NK-92 (cell line): ENCODE results near the gene NPM1.
"Not testable (repeated sequence)": the region's sequence is repeated elsewhere in the genome, so short reads cannot be mapped to it uniquely, and the experiment has no call there.

Experiments used
- DNase-seq: peaks from one replicate; lab custom pipeline; 2025; ENCODE audit not compliant: unreplicated experiment; lab: John Stamatoyannopoulos, UW

NPM1 gene

DNA sequence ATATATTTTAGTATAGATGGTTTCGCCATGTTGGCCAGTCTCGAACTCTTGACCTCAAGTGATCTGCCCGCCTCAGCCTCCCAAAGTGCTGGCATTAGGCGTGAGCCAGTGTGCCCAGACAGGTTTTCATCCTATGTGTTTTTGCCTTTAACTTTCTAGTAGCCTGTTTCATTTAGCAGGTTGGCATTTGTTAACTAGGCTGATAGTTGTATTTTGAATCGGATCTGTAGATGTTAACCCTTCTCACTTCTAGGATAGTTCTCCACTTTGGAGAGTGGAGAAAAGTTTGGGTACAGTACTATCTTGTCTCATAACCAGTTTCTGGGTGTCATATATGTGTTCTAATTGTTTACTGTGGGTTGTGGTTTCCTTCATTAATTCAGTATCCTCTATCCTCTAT lies 24.5 kb downstream of the NPM1 start:
- no peak for DNase-seq

DNA sequence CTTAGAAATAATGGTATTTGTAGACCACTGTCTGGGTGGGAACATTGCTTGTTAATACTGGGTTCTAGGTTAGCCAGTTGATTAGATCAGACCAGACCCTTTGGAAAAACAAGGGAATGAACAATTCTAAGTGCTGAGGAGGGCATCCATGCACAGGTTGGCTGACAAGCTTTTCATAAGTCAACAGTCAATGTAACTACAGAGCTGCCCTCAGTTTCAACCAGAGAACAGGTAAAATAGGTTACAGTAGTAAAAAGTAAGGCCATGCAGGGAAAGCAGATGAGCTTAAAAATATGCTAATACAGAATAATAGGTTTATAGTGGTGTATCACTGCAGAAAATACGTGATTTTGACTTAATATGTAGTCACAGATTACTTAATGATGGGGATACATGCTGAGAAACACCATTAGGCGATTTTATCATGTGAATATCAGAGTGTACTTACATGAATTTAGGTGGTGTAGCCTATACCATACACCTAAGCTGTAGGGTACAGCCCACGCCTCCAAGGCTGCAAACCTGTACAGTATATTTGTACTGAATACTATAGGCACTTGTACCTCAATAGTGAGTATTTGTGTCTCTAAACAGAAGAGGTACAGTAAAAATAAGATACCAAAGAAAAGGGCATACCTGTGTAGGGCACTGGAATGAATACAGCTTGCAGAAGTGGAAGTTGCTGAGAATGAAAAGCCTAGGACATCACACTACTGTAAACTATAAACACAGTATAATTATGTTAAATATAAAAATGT lies 25.7 kb downstream of the NPM1 start:
- DNase-seq = no peak

DNA sequence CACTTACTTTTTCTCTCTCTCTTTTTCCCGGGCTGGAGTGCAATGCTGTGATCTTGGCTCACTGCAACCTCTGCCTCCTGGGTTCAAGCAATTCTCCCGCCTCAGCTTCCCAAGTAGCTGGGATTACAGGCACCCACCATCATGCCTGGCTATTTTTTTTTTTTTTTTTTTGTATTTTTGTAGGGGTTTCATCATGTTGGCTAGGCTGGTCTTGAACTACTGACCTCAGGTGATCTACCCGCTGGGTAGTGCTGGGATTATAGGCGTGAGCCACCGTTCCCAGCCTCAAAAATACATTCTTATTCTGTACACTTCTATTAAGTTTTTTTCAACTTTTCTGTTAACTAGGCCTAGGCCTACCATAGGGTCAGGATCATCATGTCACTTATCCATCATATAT lies 26.3 kb downstream of the NPM1 start:
- not testable (repeated sequence) for DNase-seq

DNA sequence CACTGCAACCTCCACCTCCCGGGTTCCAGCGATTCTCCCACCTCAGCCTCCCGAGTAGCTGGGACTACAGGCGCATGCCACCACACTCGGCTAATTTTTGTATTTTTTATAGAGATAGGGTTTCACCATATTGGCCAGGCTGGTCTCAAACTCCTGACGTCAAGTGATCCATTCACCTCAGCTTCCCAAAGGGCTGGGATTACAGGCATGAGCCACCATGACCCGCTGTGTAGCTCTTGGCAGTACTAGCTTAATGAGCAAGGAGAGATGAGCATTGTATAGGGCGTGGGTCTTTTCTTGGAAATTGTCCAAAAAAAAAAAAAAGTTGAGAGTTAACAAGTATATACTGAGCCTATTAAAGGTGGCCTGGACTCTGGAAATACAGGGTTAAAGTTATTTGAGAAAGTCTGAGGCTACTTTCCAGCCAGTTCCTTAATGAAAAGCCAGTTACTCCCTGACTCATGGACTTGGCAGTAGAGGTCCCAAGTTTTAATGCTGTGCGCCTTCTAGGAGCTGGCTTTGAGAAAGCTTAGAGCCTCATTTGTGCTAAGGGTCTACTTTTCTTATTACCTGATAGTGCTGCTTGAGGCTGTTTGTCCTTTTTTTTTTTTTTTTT lies 27.6 kb downstream of the NPM1 start:
- DNase-seq = no peak

DNA sequence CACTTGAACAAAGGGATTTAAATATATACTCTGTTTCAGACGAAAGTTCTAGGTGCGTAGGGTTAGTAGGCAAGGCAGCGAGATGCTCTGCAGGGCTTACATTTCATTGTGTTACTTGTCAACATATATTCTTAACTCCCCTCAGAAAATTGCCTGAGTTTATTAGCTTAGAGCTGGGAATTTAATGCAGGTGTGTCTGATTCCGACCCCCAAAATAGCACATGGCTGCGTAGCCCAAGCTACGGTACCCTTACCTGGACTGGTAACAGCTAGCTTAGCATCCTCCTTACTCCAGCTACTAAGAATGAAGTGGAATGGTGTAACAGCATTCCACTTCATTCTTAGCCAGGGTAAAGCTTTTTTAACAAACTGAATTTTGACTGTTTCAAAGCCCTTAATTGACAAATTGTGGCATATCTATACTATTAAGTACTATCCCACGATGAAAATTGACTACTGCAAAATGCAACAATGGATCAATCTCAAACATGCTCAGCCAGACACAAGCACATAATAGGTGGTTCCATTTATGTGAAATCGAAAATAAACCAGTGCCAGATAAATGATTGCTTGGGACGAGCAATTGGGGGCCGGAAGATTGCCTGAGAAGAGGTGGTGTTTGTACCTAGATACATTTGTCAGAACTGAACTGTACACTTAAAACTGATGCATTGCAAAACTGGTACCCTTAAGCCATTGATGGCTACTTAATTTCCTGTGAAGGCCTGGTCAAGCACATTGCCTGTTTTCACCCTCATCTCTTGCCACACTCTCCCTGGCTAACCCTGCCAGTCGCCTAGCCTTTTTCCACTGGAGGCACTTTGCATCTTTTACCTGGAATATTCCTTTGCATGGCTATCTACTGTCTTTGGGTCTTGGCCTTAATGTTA lies 28.8 kb downstream of the NPM1 start:
- DNase-seq = no peak

DNA sequence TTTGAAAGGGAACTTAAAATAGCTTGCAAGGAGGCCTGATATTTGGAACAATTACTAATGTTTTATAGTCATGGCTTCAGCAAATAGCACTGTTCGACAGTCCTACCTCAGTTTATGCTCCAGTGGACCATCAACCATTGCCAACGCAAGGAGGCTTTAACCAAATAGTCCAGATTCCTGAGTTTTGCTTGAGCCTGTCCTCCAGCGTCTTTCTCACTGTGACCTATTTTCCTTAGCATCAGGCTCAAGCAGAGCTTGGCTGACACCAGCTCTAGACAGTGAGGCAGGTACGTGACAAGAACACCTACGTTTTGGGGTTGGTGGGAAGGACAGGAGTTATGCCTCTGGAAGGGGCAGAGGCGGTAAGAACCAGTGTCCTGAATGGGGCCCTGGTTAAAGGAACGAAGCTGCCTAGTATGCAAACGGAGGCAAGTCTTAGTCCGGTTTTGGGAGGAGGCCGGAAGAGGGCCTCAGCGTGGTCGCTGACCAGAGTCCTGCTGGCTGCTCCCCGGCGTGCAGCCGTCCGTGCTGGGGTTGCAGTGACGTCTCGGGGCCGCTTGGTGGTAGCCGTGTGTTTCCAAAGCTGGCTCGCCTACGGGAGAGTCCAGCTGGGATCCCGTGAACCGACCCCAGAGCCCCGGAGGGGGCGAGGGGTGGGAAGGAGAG lies 30.8 kb downstream of the NPM1 start:
- DNase-seq = no peak

DNA sequence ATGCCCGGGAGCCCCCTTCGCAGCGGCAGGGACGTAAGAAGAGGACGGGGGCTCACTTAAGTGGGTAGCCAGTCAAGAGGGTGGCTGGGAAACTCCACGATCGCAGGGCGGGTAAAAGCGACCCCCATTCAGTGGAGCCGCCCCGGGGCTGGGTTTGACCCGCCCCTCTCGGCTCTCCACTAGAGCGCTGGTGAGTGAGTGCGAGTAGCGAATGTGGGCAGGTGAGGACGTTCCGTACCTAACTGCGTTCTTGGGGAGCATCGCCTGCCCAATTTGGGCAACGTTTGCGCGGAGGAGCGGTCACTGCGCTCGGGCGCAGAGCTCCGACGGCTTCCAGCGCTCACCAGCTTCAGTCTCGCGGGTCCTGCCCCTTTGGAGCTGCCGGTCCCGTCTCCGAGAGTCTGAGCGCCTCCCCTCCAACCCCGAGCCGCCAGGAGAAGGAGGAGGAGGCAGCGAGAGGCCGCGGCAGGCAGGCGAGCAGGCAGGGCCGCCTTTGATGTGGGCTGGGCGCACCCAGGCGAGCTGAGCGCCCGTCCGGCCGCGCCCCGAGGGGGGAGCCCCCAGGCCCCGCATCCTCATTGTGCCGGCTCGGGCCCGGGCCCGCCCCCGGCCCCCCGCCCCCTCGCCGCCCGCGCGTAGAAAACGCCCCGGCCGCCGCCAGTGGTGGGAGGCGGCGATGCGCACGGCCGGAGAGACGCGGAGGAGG lies 31.5 kb downstream of the NPM1 start, which contains the start of gene FGF18:
FGF18 (plus strand) TSS at position 666 of the 706 bp plus-strand sequence. CDS start 553 bp downstream, outside the sequence.
- no peak for DNase-seq

DNA sequence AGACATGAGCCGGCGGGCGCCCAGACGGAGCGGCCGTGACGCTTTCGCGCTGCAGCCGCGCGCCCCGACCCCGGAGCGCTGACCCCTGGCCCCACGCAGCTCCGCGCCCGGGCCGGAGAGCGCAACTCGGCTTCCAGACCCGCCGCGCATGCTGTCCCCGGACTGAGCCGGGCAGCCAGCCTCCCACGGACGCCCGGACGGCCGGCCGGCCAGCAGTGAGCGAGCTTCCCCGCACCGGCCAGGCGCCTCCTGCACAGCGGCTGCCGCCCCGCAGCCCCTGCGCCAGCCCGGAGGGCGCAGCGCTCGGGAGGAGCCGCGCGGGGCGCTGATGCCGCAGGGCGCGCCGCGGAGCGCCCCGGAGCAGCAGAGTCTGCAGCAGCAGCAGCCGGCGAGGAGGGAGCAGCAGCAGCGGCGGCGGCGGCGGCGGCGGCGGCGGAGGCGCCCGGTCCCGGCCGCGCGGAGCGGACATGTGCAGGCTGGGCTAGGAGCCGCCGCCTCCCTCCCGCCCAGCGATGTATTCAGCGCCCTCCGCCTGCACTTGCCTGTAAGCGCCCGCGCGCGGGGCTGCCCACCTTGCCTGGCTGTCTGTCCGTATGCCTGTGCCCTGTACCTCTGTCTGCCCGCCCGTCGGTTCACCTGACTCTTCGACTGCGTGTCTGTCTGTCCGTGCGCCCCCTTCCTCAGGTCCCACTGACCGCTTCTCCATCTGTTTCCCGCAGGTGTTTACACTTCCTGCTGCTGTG lies 32.2 kb downstream of the NPM1 start:
- DNase-seq = no peak

DNA sequence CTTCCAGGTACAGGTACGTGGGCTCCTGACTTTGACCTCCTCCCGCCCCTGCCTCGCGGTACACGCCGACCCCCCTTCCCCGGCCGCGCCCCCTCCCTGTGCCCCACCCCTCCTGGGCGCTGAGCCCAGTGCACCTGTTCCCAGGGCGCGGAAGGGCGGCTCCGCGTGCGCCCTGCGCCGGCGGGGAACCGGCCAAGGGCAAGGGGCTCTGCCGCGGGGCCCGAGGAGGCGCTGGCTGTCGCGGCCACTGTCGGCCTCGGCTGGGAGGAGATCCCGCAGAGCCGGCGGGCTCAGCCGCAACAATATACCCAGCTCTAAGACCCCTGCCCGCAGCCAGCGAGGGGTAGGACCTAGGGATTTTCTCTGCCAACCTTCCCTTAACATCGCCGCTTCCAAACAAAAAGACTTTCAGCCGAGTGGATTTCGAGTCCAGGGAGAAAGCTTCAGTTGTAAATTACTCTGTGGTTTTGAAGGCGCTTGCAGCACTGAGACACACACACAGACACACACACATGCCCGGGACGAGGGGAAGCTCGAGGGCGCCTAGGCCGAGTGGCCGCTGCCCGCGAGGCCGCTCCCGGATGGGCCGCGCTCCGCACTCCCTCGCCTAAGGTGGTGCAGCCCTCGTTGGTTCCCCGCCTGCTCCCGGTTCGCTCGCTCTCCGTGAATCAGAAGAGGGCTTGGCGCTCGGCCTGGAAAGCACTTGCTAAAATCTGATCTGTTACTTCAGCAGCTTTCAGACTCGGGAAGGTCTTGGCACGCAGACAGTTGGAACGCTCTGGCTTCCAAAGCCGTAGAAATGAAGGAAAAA lies 33.0 kb downstream of the NPM1 start:
- DNase-seq = no peak

DNA sequence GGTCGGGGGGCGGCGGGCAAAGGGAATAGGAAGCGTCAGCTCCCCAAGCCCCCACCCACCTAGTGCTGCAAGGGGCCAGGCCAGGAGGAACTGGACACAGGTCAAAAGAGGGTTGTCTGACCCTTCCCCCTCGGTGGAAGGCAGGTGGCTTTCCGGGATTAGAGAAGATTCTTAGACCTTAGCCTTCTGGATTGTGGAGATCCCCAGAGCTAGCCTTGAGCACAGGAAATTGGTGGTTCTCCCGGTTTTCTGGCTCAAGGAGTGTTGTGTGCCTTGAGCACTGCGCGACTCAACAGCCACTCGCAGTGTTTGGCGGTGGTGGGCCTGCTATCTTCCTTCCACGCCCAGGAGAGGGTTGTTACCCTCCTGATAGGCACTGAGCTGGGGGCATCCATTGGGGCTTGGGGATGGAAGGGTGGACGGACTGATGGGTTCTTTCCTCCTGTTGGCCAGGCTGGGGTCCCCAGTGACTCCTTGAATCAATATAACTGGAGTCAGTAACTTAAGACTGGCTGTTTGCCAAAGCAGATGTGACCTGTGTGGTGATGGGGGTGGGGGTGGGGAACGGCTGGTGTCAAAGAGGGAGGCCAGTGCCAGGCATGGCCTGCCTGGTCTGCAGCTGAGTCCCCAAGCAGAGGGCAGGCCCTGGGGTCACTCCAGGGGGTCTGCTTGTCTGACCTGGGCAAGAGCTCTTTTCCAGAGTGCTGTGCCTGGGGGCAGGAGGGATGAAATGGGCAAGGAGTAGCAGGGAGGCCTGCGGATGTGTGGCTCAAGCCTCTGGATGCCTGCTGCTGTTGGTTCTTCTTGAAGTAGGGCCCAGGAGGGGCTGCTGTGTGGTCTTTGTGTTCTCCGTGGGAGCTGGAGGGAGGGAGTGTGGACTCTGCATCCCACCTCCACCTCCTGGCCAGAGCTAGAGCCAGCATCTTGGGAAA lies 33.9 kb downstream of the NPM1 start:
- no peak for DNase-seq

DNA sequence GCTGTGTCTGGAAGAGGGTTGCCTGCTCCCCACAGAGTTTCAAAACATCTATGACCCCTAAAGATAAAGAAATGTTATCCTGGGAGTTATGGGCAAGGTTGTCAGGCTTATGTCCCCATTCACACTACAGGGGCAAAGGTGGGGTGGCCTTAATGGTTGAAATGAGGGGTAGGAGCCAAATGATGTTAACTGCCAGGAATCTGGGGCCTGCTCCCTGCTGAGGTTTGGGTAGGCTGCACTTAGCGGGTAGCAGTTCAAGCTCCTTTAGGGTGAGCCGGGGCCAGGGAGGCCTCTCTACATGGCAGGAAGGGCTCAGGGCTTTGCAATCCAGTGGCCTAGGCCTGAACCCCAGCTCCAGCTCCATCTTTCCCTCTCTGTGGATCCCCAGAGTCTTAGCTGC lies 34.8 kb downstream of the NPM1 start:
- no peak for DNase-seq

DNA sequence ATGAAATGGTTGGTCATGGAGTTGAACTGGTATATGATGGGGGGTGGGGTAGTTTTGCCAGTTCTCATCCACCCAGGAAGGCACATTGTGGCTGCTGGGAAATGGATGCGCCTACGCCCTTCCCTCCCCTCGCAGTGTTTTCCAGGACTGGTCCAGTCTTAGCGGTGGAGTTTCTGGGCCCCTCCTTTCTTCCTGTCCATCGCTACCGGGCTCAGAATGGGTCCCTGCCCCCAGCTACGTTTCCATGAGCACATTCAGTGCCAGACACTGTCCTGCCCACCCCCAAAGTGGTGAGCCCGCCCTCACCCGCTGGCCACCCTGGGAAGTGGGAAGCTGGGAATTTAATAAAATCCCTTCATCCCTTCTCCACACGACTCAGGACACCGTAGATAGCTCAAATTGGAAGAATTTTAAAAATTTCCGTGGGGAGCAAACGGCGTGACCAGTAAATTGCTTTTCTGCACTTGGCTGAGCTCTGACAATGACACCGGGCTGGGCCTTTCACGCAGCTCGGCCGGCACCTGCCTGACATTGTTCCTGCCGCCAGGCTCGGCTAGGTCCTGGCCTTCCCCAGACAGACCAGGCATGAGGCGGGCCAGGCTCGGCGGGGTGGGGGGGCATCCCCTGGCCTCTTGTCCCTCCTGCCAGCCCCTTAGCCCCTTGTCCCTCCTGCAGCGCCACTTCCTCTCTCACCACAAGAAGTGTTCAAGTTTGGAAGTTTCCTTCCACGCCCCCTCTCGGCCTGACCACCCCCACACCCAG lies 35.4 kb downstream of the NPM1 start:
- no peak for DNase-seq

DNA sequence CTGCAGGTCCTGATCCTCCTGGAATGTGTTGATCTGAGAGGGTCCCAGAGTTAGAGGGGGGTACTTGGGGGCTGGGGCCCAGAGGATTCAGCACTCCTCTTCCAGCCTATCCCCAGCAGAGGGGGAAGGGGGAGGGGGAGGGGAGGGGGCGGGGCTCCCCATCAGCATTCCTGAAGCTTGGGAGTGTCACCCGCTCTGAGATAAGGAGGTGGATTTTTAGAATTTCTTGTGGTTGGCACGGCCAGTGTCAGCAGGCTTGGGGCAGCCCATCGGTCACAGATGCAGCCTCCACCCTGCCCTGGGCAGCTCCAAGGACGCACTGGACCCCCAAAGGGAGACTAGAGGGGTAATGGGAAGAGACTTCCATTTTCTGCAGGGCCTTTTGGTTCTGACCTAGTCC lies 37.1 kb downstream of the NPM1 start:
- DNase-seq = no peak

DNA sequence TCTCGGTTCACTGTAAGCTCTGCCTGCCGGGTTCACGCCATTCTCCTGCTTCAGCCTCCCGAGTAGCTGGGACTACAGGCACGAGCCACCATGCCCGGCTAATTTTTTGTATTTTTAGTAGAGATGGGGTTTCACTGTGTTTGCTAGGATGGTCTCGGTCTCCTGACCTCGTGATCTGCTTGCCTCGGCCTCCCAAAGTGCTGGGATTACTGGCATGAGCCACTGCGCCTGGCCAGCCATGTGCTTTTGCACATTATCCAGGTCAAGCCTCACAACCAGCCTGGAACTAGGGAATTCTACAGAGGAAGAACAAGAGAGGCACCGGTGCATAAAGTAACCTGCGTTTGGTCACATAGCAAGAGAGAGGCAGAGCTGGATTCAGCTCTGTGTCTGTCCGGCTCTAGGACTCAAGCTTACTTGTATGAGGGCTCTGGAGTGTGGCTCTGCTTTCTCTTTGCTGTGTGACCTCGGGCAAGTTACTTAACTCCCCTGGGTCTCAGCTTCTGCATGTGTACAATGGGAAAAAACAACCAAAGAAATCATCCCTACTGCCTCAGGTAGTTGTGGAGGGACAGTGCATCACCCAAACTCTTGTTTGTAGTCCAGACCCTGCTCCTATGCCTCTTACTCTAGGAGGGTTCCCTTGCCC lies 38.1 kb downstream of the NPM1 start:
- no peak for DNase-seq

DNA sequence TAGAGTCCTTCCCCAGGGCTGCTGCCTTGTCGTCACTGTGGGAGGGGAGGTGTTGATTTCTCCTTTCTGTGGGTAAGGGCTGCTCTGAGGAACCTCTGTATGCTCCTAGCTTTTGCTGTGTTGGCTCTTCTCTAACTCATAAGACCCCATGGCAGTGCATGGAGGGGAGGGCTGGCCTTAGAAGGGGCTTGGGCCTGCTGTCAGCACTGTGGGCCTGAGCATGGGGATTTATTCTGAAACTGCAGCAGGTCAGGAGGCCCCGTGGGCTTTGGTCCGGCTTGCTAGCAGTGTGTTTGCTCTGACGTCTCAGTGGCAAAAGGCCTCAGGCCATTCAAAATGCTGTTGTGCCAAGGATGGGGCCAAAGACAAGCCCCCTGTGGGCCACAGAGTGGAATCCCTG lies 38.6 kb downstream of the NPM1 start:
- DNase-seq = no peak

DNA sequence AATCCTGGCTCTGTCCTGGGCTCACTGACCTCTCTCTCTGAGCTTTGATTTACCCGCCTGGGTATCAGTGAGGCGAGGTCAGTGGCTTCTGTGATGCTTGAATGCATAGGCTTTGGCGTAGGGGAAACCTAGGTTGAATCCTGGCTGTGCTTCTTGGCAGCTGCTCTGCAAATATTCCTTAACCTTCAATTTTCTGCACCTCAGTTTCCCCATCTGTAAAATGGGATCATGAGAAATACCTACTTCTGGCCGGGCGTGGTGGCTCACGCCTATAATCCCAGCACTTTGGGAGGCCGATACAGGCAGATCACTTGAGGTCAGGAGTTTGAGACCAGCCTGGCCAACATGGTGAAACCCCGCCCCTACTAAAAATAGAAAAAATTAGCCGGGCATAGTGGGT lies 39.0 kb downstream of the NPM1 start:
- DNase-seq = no peak
